Stimulated activated CD8-positive, alpha-beta memory T cell treated with anti-CD3 and anti-CD28 coated beads, Interleukin-15, amount 100 ng/mL, for 24 hours (primary cell): ENCODE data around the gene XXYLT1.

Experiments
- DNase-seq: peaks from one replicate; pipeline ENCODE4 v3.0.0-alpha.2; 2020; ENCODE audit warnings: low read depth

Gene XXYLT1

GRCh38 chr3:195151402-195151801, 119.6 kb downstream of the XXYLT1 start:
- DNase-seq, result no peak

- DNase-seq, result no peak
These were observed 120.5 kb downstream of the XXYLT1 start for GRCh38 chr3:195150181-195151118.

- no peak for DNase-seq
These were observed 121.5 kb downstream of the XXYLT1 start for GRCh38 chr3:195149292-195150030.

DNA sequence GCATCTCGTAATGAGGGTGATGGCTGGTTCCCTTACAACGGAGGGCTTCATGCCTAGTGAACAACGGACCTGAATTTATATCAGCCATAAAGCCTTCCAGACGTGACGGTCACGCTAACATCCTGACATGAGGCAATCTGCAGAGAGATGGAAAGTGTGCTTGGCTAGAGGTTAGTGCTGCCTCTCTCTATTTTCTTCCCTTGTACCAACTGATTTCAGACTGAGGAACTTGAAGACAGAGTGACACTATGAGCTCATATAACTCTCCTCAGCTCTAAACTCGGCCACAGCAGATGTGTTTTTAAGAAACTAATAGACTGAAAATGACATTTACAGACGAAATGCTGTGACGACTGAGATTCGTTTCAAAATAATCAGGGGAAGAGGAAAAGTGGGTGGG, 122.4 kb downstream of the XXYLT1 start:
- DNase-seq, result no peak

DNA sequence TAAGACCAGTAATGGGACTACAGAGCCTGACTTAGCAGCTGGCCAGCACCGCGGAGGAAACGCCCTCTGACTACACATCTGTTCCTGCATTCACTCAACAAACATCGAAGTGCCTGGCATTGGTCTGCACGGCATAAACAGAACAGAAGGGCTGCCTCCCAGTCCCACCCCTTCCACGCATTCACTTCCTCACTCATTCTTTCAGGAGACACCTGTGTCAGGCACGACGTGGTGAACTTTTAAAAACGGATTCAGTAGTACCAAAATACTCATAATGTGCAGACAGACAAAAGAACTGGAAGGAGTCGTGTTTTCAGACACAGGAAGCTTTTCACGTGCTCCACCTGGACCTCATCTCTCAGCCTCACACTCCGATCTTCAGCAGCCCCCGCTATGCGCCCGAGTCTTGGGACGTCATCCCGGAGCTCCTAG, 123.3 kb downstream of the XXYLT1 start:
- no peak for DNase-seq

GRCh38 chr3:195146131-195146530, 124.8 kb downstream of the XXYLT1 start:
- DNase-seq, result no peak

GRCh38 chr3:195145579-195145978, 125.4 kb downstream of the XXYLT1 start:
- no peak for DNase-seq

DNA sequence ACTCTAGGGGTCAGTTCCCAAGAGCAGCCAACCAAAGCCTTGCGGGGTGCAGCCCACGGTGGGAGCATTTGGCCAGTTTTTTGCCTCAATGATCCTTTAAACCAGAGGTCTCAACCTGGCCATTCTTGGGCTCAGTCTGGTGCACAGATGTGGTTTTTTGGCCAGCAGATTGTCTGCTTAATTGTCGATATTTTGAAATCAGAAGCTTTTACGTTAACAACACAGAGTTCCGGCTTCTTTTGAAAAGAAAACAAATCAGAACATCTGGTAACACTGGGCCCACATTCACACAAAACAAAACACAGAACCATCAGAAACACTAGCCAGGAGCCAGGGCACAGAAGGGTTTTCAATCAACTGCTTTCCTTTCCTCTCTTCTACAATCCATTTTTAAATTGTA, 127.7 kb downstream of the XXYLT1 start:
- DNase-seq, result no peak

DNA sequence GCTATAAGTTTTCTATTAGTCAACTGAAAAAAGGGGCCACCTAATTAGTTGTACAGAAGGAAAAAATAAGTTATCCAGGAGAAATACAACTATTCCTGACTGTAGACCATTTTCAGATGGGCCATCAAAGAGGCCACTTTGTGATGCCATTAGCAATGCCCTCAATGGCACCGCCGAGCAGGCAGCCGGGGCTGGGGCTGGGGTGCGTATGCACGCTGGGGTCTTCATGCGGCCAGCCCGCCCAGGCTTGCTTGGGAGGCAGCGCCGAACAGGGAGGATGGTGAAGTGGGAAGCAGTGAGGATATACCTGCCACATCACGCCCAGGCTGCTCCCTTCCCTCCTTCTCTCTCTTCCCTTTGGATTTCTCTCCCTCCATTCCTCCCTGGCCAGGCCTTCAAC, 128.4 kb downstream of the XXYLT1 start:
- DNase-seq, result no peak

- DNase-seq, result no peak
These were observed 129.9 kb downstream of the XXYLT1 start for GRCh38 chr3:195140816-195141793.

- no peak for DNase-seq
These were observed 130.5 kb downstream of the XXYLT1 start for GRCh38 chr3:195140410-195140809.

DNA sequence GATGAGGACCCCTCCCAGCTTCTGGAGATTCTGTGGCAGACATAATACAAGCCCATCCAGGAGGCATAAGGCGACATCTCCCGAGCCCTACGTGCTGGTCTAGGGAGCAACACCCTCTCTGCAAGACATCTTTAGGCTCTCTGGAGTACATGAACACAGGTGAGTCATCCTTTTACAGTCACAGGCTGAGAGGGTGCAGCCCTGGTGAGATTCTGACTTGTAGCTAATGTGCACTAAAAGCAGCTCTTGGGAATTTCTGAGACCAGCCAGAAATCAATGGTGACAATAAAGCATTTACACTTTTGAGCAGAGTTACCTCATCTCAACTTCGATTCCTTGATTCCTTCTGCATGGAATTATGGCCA, 131.1 kb downstream of the XXYLT1 start:
- DNase-seq, result no peak

GRCh38 chr3:195139091-195139875, 131.7 kb downstream of the XXYLT1 start:
- no peak for DNase-seq

DNA sequence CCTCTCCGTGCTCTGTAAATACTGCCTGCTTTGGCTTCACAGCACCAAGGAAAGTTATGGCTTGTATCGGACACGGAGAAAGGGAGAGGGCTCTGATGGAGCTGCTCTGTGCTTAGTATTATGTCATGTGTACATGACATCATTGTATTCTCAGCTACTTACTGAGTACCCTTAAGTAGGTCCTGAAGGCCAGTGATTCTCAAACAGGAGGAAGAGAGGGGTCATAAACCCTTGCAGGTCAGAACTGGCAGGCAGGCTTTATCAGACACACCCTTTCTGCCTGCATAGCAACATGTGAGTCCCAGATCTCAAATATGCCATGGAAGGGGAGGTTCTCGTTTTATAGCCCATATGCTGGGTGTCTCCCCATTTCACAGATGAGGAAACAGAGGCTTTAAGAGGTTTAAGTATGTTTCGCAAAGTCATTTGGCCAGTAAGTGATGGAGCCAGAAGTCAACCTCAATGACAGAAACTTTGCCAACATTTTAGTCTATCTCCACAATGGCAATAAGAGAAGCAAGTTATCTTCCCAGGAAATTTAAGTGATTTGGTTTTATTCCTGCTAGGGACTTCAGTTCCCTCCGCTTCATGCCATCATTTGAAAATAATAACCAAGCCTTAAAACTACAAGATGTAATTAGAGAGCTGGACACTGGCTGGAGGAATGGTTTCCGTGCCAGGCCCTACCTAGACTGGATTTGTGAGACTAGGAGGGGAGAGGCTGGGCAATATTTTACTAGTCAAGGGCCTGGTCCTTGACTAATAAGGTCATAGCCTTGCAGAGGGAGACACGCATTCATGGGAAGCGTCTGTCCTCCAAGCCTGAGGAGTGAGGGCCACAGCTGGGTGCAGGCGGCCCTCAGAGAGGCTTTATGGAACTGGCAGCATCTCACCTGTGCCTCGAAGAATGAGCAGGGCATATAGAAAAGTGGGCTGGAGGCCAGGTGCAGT, 133.0 kb downstream of the XXYLT1 start:
- no peak for DNase-seq

DNA sequence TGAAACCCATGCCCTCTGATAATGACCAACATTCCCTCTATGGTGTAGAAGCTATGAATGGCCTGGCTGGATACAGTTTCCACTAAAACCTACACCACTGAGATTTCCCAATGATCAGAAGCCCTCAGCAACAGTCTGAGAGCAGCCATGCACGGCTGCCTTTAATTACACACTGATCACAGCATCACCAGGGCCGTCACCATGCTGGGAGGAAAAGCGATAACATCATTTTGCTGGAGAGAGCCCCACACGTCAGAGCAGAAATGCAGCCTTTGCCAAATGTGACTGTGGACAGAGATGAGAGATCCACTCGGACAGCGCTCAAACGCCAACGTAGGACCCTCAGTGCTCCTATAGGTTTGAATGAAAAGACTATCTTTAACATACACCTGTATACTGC, 135.0 kb downstream of the XXYLT1 start:
- no peak for DNase-seq

DNA sequence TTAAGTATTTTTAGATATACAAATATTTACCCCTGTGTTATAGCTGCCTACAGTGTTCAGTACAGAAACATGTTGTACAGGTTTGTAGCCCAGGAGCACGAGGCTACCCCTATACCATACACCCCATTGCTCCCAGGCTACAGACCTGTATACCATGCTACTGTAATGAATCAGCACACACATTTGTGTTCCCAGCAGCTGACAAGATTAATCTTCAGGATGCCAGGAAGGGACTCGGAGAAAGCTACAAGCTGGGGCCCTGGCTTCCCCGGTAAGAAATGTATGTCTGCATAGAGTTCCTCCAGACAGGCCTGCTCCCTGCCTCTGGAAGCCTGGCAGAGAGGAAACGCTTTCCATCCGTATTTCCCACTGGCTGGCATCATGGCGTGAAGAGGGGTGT, 136.5 kb downstream of the XXYLT1 start:
- no peak for DNase-seq

GRCh38 chr3:195133462-195133861, 137.5 kb downstream of the XXYLT1 start:
- no peak for DNase-seq

DNA sequence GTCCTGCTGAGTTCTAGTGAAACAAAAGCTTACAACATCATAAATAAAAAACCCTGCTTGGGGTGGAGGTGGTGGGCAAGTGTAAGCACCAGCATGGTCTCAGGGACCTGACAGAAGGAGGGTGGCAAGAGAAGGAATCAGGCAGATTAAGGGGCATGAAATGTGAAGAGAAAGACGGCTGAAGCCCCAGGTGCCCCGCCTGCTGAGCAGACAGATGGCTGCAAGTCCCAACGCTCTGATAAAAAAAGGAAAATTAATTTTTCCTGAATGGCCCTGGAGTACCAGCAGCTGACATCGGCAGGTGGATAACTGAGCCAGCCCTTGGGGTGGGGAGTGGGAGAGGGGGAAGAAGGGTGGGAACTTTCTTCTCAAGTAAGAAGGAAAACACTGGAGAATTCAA, 137.9 kb downstream of the XXYLT1 start:
- no peak for DNase-seq

DNA sequence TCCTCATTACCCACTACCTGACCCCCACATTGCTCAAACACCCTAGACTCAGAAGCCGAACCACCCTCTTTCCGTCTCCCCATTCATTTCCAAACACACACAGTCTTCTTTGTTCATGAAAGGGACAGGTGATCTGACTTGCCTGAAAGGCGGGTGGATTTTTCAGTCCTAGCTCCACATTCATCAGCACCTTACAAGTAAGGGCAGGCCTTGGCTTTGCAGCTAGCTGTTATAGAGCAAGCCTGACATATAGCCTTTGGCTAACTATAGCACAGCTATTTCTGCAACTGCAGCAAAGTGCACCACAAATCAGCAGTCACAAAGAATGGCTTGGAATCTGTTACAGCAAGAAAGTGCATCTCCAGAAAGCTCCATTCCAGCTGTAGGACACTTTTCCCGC, 139.8 kb downstream of the XXYLT1 start:
- DNase-seq, result no peak
